PC-9 (cell line): ENCODE results near the gene LRRC7. TPM values are rescaled to one million over a fixed set of nuclear protein-coding genes. Genes with fewer than 3 reads are reported as not detected.
A peak's percentile ranks its signal among the peaks of the same experiment; 100 is the strongest.

Source experiments
- BruUV-seq: library from RNA; stranded (reverse); fragments of 400-500 nt; replicated peaks from 2 replicates; lab custom pipeline; 2021; lab: Mats Ljungman, UMichigan
- CTCF ChIA-PET: fragments of 300-600 bp; sonication (Branson Sonifier 250); formaldehyde crosslinking; loops from one replicate; lab custom pipeline; 2022; ENCODE audit warnings: antibody characterized with exemption; lab: Charles Lee
- POLR2A ChIA-PET: fragments of 300-600 bp; sonication (Branson Sonifier 250); formaldehyde crosslinking; loops from one replicate; lab custom pipeline; 2022; ENCODE audit warnings: antibody characterized with exemption; ENCODE audit not compliant: unreplicated experiment; lab: Charles Lee
- DNase-seq, 2 experiments: peaks; one replicate each; pipeline versions ENCODE4 v3.0.0 to v3.0.0-alpha.2; 2015 to 2022; ENCODE audit warnings: mixed read lengths in 1 of 2
- H2AFZ ChIP-seq: fragments of 200-600 bp; sonication (generic); 2 replicates; pipeline ENCODE4 v1.8.1; 2017; ENCODE audit warnings: antibody characterized with exemption
- H3F3A ChIP-seq: fragments of 200-600 bp; sonication (generic); 2 replicates; pipeline ENCODE4 v1.8.1; 2017; ENCODE audit warnings: antibody characterized with exemption, mild to moderate bottlenecking, low read depth; ENCODE audit not compliant: insufficient read depth
- H3K27ac ChIP-seq: fragments of 200-600 bp; sonication (generic); 2 replicates; pipeline ENCODE4 v1.6.1; 2016; ENCODE audit warnings: mixed run types
- H3K27me3 ChIP-seq: fragments of 200-600 bp; sonication (generic); 2 replicates; pipeline ENCODE4 v1.6.1; 2016; ENCODE audit warnings: low read depth, mixed run types; ENCODE audit not compliant: insufficient read depth
- H3K36me3 ChIP-seq: fragments of 200-600 bp; sonication (generic); 2 replicates; pipeline ENCODE4 v1.6.1; 2016; ENCODE audit warnings: low read depth, mixed run types
- H3K4me1 ChIP-seq: fragments of 200-600 bp; sonication (generic); replicated peaks from 2 replicates; pipeline ENCODE4 v1.6.1; 2016; ENCODE audit warnings: mixed run types; ENCODE audit not compliant: insufficient read depth
- H3K4me2 ChIP-seq: fragments of 200-600 bp; sonication (generic); 2 replicates; pipeline ENCODE4 v1.6.1; 2017; ENCODE audit warnings: mixed run types
- H3K4me3 ChIP-seq: fragments of 200-600 bp; sonication (generic); 2 replicates; pipeline ENCODE4 v1.6.1; 2016; ENCODE audit warnings: mixed run types
- H3K79me2 ChIP-seq: fragments of 200-600 bp; sonication (generic); 2 replicates; pipeline ENCODE4 v1.6.1; 2017; ENCODE audit warnings: low read depth, mixed run types
- H3K9me2 ChIP-seq: fragments of 200-600 bp; sonication (generic); 2 replicates; pipeline ENCODE4 v1.8.1; 2017; ENCODE audit warnings: mild to moderate bottlenecking; ENCODE audit not compliant: insufficient read depth
- H3K9me3 ChIP-seq: fragments of 200-600 bp; sonication (generic); 2 replicates; pipeline ENCODE4 v1.8.1; 2016; ENCODE audit warnings: low read depth; ENCODE audit not compliant: insufficient read depth
- H4K20me1 ChIP-seq: fragments of 200-600 bp; sonication (generic); 2 replicates; pipeline ENCODE4 v1.8.1; 2017; ENCODE audit not compliant: insufficient read depth
- EZH2 ChIP-seq: fragments of 200-600 bp; sonication (generic); IDR thresholded peaks from 2 replicates; pipeline ENCODE4 v1.8.0; 2017; ENCODE audit warnings: antibody characterized with exemption, low read depth
- intact Hi-C: fragments of 100-400 bp; cut with micrococcal nuclease; formaldehyde crosslinking; loops from one replicate; pipeline ENCODE4 v1.10.0; 2022; ENCODE audit not compliant: unreplicated experiment
- total RNA-seq: library from RNA; stranded (reverse); gene quantifications from 2 replicates; pipeline ENCODE4 v1.2.3, GENCODE V29; 2021
- TF ChIP-seq, protein P1 (sequence below): fragments of 200-600 bp; sonication (generic); conservative IDR thresholded peaks from 2 replicates; pipeline ENCODE4 v1.6.1; 2017; ENCODE audit warnings: mixed run types, antibody characterized with exemption, mild to moderate bottlenecking, moderate library complexity

The LRRC7 gene
- total RNA-seq, 1 experiment from 2014 or later, result not detected

DNA sequence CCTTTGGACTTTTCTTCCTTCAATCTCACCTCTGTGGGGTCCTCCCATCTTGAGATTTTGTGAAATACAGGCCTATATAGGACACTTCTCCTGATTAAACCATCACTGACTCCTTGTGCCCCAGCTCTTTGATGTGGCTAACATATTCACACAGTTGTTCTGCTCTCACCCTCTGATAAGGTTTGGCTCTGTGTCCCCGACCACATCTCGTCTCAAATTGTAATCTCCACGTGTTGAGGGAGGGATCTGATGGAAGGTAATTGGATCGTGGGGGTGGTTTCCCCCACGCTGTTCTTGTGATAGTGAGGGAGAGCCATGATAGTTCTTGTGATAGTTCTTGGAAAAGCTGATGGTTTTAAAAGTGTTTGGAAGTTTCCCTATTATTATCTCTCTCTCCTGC, 19.7 kb downstream of the LRRC7 start:
- H3K36me3 ChIP-seq, result no peaks in the 10 kb centered on the region
- H3F3A ChIP-seq, result no peaks in the 10 kb centered on the region
- no peaks in the 10 kb centered on the region for H3K4me1 ChIP-seq
- no TSS peak for BruUV-seq
- no peak overlapping the region for H3K4me2 ChIP-seq
- no peak overlapping the region for H3K4me3 ChIP-seq
- ChIA-PET POLR2A (no interaction called here), CTCF (no interaction called here)
- H3K9me2 ChIP-seq, result no peaks in the 10 kb centered on the region
- no peak overlapping the region for H3K27ac ChIP-seq
- intact Hi-C loops, result no loop called here
- no peaks in the 10 kb centered on the region for H4K20me1 ChIP-seq
- H3K79me2 ChIP-seq, result no peaks in the 10 kb centered on the region
- H2AFZ ChIP-seq, result peak overlapping the region; percentile 58; the same call in 1 of the 2 replicates
- no peak for TF ChIP-seq EZH2
- TF ChIP-seq, protein P1, sequence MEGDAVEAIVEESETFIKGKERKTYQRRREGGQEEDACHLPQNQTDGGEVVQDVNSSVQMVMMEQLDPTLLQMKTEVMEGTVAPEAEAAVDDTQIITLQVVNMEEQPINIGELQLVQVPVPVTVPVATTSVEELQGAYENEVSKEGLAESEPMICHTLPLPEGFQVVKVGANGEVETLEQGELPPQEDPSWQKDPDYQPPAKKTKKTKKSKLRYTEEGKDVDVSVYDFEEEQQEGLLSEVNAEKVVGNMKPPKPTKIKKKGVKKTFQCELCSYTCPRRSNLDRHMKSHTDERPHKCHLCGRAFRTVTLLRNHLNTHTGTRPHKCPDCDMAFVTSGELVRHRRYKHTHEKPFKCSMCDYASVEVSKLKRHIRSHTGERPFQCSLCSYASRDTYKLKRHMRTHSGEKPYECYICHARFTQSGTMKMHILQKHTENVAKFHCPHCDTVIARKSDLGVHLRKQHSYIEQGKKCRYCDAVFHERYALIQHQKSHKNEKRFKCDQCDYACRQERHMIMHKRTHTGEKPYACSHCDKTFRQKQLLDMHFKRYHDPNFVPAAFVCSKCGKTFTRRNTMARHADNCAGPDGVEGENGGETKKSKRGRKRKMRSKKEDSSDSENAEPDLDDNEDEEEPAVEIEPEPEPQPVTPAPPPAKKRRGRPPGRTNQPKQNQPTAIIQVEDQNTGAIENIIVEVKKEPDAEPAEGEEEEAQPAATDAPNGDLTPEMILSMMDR, result no peak
- H3K9me3 ChIP-seq, result no peaks in the 10 kb centered on the region
- H3K27me3 ChIP-seq, result no peaks in the 10 kb centered on the region
- no peak for DNase-seq

DNA sequence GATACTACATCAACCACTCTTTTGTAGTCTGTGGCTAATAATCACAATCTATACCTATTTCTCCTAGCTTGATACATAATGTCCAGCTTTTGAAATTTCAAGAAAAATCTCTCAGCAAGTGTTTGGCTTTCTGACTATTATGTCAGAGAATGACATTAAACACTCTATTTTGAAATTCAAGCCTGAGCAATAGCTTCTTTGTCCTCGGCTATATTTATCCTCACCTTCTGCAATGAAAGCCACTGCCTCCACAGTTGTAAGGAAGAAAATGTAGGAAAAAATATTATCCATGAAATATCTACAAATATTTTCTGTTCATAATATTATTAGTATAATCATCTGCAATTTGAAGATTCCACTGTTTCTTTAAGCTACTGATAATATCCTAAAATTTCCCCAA, 22.1 kb downstream of the LRRC7 start:
- no peak overlapping the region for H3K27ac ChIP-seq
- H2AFZ ChIP-seq, result no peak overlapping the region
- H3K9me2 ChIP-seq, result no peaks in the 10 kb centered on the region
- no peaks in the 10 kb centered on the region for H3K4me1 ChIP-seq
- H4K20me1 ChIP-seq, result no peaks in the 10 kb centered on the region
- no peak for TF ChIP-seq EZH2
- TF ChIP-seq, protein P1, result no peak
- CTCF ChIA-PET, result no interaction called here
- no peak for DNase-seq
- POLR2A ChIA-PET, result no interaction called here
- no TSS peak for BruUV-seq
- H3K36me3 ChIP-seq, result no peaks in the 10 kb centered on the region
- H3K27me3 ChIP-seq, result no peaks in the 10 kb centered on the region
- no peaks in the 10 kb centered on the region for H3K79me2 ChIP-seq
- no peak overlapping the region for H3K4me2 ChIP-seq
- H3K9me3 ChIP-seq, result no peaks in the 10 kb centered on the region
- no peaks in the 10 kb centered on the region for H3F3A ChIP-seq
- no peak overlapping the region for H3K4me3 ChIP-seq
- intact Hi-C loops, result no loop called here

DNA sequence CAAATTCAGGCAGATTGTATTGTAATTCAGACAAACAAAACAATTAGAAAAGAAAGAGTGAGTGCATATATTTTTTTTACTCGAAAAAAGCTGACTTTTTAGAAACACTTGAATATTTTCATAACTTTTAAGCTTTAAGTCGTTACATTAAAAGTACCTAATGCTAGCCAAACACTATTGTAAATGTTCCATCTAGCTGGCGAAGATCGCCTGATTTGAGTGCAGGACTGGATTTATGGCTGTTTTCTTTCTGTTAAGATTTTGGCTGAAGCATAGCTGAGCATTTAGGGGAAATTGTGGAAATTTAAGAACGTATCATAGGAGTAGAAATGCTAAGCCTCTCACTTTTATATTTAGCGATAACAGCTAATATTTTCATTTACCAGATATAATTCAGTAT, 24.6 kb downstream of the LRRC7 start:
- BruUV-seq, result no TSS peak
- H2AFZ ChIP-seq, result peak overlapping the region; percentile 5; the same call in 1 of the 2 replicates
- H3K79me2 ChIP-seq, result no peaks in the 10 kb centered on the region
- no peaks in the 10 kb centered on the region for H3K27me3 ChIP-seq
- no peak for TF ChIP-seq EZH2
- TF ChIP-seq, protein P1, result no peak
- no peak for DNase-seq
- ChIA-PET POLR2A (no interaction called here), CTCF (no interaction called here)
- no peak overlapping the region for H3K27ac ChIP-seq
- H3K36me3 ChIP-seq, result no peaks in the 10 kb centered on the region
- no peaks in the 10 kb centered on the region for H3K4me1 ChIP-seq
- no peaks in the 10 kb centered on the region for H4K20me1 ChIP-seq
- intact Hi-C loops, result no loop called here
- H3F3A ChIP-seq, result no peaks in the 10 kb centered on the region
- H3K4me2 ChIP-seq, result no peak overlapping the region
- no peaks in the 10 kb centered on the region for H3K9me3 ChIP-seq
- no peaks in the 10 kb centered on the region for H3K9me2 ChIP-seq
- no peak overlapping the region for H3K4me3 ChIP-seq
